Measurements from ENCODE around the gene SLC25A19.

SLC25A19 gene

DNA sequence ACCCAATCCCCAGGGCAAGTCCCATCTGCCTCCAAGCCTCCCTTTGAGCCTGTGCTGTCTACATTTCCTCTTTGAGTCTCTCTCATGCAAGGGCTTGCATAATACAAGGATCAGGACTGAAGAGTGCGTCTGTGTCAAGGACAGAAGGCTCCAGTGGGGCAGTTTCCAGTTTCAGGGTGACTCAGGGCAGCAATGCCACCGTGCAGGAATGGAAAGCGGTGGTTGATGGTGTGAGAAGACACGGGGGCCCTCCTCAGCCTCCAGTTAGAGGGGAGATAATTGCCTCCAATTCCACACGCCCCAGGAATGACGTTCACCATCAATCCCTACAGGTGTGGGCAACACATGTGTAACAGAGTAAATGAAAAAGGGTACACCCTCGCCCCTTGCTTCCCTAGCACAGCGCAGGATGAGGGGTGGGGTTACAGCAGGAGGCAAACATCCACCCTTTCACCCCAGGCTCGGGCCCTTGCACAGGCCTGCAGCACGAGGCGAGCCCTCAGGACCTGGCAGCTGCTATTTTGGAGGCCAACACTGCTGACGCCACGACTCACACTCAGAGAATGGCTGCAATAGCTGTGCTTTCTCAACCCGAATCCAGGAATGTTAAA lies 24.8 kb upstream of the SLC25A19 start:
- Histone ChIP-seq H3K4me3 (ENCODE audit: low read length, poor library complexity, severe bottlenecking) (no peak overlapping the region), H3K4me2 (ENCODE audit: low read depth, low read length, poor library complexity, severe bottlenecking) (no peak overlapping the region), H3K9me2 (replicated peaks; ENCODE audit: low read depth, low read length) (no peaks in the 10 kb centered on the region), H2AFZ (ENCODE audit: low read length) (no peak overlapping the region), H3K4me1 (ENCODE audit: insufficient read depth, low read length, poor library complexity, severe bottlenecking) (no peaks in the 10 kb centered on the region), H3K36me3 (ENCODE audit: insufficient read depth, low read length) (peaks cover 19% of the 10 kb centered on the region; the same call in 1 of the 2 replicates), H3K27me3 (ENCODE audit: insufficient read depth, low read length, poor library complexity, severe bottlenecking) (no peaks in the 10 kb centered on the region), H3F3A (ENCODE audit: low read depth) (no peaks in the 10 kb centered on the region), H4K20me1 (ENCODE audit: insufficient read depth, low read length, poor library complexity, severe bottlenecking) (no peaks in the 10 kb centered on the region), H3K9me3 (ENCODE audit: insufficient read depth, low read depth, low read length) (no peaks in the 10 kb centered on the region), H3K79me2 (ENCODE audit: insufficient read depth, low read length) (no peaks in the 10 kb centered on the region), H3K9ac (ENCODE audit: low read depth, low read length, poor library complexity, severe bottlenecking) (no peak overlapping the region)
- TF ChIP-seq EZH2phosphoT487 (IDR thresholded peaks at IDR 0.05; ENCODE audit: borderline replicate concordance): no peak
- TF ChIP-seq, protein P1, sequence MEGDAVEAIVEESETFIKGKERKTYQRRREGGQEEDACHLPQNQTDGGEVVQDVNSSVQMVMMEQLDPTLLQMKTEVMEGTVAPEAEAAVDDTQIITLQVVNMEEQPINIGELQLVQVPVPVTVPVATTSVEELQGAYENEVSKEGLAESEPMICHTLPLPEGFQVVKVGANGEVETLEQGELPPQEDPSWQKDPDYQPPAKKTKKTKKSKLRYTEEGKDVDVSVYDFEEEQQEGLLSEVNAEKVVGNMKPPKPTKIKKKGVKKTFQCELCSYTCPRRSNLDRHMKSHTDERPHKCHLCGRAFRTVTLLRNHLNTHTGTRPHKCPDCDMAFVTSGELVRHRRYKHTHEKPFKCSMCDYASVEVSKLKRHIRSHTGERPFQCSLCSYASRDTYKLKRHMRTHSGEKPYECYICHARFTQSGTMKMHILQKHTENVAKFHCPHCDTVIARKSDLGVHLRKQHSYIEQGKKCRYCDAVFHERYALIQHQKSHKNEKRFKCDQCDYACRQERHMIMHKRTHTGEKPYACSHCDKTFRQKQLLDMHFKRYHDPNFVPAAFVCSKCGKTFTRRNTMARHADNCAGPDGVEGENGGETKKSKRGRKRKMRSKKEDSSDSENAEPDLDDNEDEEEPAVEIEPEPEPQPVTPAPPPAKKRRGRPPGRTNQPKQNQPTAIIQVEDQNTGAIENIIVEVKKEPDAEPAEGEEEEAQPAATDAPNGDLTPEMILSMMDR (conservative IDR thresholded peaks at IDR 0.05; ENCODE audit: low read length): no peak

DNA sequence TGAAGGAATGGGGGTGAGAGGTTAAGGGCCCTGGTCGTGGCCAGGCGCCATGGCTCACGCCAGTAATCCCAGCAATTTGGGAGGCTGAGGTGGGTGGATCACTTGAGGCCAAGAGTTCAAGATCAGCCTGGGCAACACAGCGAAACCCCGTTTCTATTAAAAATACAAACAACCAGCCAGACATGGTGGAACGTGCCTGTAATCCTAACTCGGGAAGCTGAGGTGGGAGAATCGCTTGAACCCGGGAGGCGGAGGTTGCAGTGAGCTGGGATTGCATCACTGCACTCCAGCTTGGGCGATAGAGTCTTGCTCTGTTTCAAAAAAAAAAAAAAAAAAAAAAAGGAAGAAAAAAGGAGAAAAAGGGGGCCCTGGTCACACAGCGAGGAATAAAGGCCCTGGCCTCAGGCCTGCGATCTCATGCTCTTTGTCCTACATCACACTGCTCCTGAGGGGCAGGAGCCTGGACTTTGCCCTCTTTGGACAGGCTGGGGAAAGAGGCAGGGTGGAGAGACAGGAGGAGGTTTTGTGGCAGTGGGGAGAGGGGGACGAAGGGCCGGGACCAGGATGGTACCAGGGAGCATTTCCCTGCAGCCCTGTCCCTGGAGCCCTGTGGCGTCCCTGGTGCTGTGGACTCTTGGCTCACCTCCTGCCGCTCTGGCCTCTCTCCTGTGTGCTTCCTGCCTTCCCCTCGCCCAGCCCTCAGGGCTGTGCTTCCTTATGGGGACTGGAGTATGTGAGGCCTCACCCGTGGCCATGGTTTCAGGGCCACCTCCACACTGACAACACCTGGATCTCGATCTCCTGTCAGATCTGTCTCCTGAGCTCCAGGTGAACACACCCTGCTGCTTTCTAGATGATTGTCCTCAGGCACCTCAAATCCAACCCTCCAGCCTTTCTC lies 19.7 kb upstream of the SLC25A19 start:
- H3K27me3 ChIP-seq (ENCODE audit: insufficient read depth, low read length, poor library complexity, severe bottlenecking): no peaks in the 10 kb centered on the region
- H3K36me3 ChIP-seq (ENCODE audit: insufficient read depth, low read length): no peaks in the 10 kb centered on the region
- H3K9me2 ChIP-seq (replicated peaks; ENCODE audit: low read depth, low read length): no peaks in the 10 kb centered on the region
- no peak overlapping the region for H3K4me3 ChIP-seq (ENCODE audit: low read length, poor library complexity, severe bottlenecking)
- no peaks in the 10 kb centered on the region for H3F3A ChIP-seq (ENCODE audit: low read depth)
- no peak overlapping the region for H3K4me2 ChIP-seq (ENCODE audit: low read depth, low read length, poor library complexity, severe bottlenecking)
- TF ChIP-seq, protein P1 (conservative IDR thresholded peaks at IDR 0.05; ENCODE audit: low read length): no peak
- no peak for TF ChIP-seq EZH2phosphoT487 (IDR thresholded peaks at IDR 0.05; ENCODE audit: borderline replicate concordance)
- H3K79me2 ChIP-seq (ENCODE audit: insufficient read depth, low read length): no peaks in the 10 kb centered on the region
- no peaks in the 10 kb centered on the region for H3K9me3 ChIP-seq (ENCODE audit: insufficient read depth, low read depth, low read length)
- no peak overlapping the region for H2AFZ ChIP-seq (ENCODE audit: low read length)
- H4K20me1 ChIP-seq (ENCODE audit: insufficient read depth, low read length, poor library complexity, severe bottlenecking): no peaks in the 10 kb centered on the region
- no peak overlapping the region for H3K9ac ChIP-seq (ENCODE audit: low read depth, low read length, poor library complexity, severe bottlenecking)
- no peaks in the 10 kb centered on the region for H3K4me1 ChIP-seq (ENCODE audit: insufficient read depth, low read length, poor library complexity, severe bottlenecking)

DNA sequence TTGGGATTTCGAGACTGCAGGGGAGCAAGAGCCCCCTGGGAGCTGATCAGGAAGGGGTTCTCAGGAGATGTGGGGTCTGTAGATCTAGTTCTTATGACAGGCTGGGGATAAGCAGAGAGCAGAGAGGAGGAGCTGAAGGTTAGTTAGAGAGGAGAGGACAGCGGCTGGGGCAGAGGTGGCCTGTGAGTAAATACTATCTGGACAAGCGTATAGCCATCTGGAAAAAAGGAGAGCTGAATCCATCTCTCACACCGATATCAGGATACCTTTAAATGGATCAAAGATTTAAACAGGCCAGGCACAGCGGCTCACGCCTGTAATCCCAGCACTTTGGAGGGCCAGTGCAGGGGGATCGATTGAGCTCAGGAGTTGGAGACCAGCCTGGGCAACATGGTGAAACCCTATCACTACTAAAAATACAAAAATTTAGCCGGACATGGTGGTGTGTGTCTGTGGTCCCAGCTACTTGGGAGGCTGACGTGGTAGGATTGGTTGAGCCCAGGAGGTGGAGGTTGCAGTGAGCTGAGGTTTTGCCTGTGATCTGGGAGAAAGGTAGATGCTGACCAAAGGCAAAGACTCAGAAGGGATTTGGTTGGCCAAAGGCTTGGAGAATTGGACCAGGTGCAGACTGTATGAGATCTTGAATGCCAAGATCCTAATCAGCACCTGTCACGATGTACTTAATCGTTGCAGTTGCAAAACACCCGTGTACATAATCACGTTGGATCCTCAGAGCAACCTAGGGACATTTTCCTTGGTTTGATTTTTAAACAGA lies 18.9 kb upstream of the SLC25A19 start:
- H3K79me2 ChIP-seq (ENCODE audit: insufficient read depth, low read length): no peaks in the 10 kb centered on the region
- no peaks in the 10 kb centered on the region for H3K27me3 ChIP-seq (ENCODE audit: insufficient read depth, low read length, poor library complexity, severe bottlenecking)
- no peaks in the 10 kb centered on the region for H3F3A ChIP-seq (ENCODE audit: low read depth)
- no peak overlapping the region for H3K4me2 ChIP-seq (ENCODE audit: low read depth, low read length, poor library complexity, severe bottlenecking)
- no peaks in the 10 kb centered on the region for H3K4me1 ChIP-seq (ENCODE audit: insufficient read depth, low read length, poor library complexity, severe bottlenecking)
- no peaks in the 10 kb centered on the region for H3K36me3 ChIP-seq (ENCODE audit: insufficient read depth, low read length)
- no peaks in the 10 kb centered on the region for H4K20me1 ChIP-seq (ENCODE audit: insufficient read depth, low read length, poor library complexity, severe bottlenecking)
- H3K9ac ChIP-seq (ENCODE audit: low read depth, low read length, poor library complexity, severe bottlenecking): no peak overlapping the region
- H3K9me3 ChIP-seq (ENCODE audit: insufficient read depth, low read depth, low read length): no peaks in the 10 kb centered on the region
- no peak overlapping the region for H2AFZ ChIP-seq (ENCODE audit: low read length)
- no peaks in the 10 kb centered on the region for H3K9me2 ChIP-seq (replicated peaks; ENCODE audit: low read depth, low read length)
- TF ChIP-seq, protein P1 (conservative IDR thresholded peaks at IDR 0.05; ENCODE audit: low read length): no peak
- TF ChIP-seq EZH2phosphoT487 (IDR thresholded peaks at IDR 0.05; ENCODE audit: borderline replicate concordance): no peak
- no peak overlapping the region for H3K4me3 ChIP-seq (ENCODE audit: low read length, poor library complexity, severe bottlenecking)

All from Loucy (cell line).